Measurements from ENCODE around the gene SYNGR2. TPM values are rescaled to one million over a fixed set of nuclear protein-coding genes. Genes with fewer than 3 reads are reported as not detected.
A peak's percentile ranks its signal among the peaks of the same experiment; 100 is the strongest.

The SYNGR2 gene
- total and polyA plus RNA-seq, 8 donors: 39.0 to 227 (median 48.6) TPM

- intact Hi-C loops (cut with DNase I): no loop called here
- DNase-seq: no peak
- no peak for TF ChIP-seq CTCF (IDR thresholded peaks at IDR 0.05)
These were observed 28.3 kb downstream of the SYNGR2 start for GRCh38 chr17:78196716-78197115.

GRCh38 chr17:78197147-78197832 lies 28.9 kb downstream of the SYNGR2 start:
- Histone ChIP-seq H3K27ac (no peak overlapping the region), H3K27me3 (no peaks in the 10 kb centered on the region), H3K4me3 (no peak overlapping the region), H3K4me1 (peaks cover 0 to 23% of the 10 kb centered on the region in 2 donors), H3K9me3 (no peaks in the 10 kb centered on the region), H3K36me3 (peaks cover 0 to 47% of the 10 kb centered on the region in 2 donors)
- TF ChIP-seq CTCF (IDR thresholded peaks at IDR 0.05): no peak
- intact Hi-C loops (cut with DNase I): no loop called here
- DNase-seq: no peak
- ATAC-seq: no peak

More at GRCh38 chr17:78196716-78197115, 28.3 kb downstream of the SYNGR2 start:
- no peak for ATAC-seq
- peaks cover 0 to 53% of the 10 kb centered on the region in 2 donors for H3K36me3 ChIP-seq
- H3K27me3 ChIP-seq: no peaks in the 10 kb centered on the region
- H3K9me3 ChIP-seq: no peaks in the 10 kb centered on the region
- H3K27ac ChIP-seq: no peak overlapping the region
- peaks cover 0 to 23% of the 10 kb centered on the region in 2 donors for H3K4me1 ChIP-seq
- H3K4me3 ChIP-seq: no peak overlapping the region

- Histone ChIP-seq H3K27ac (peak overlapping the region in 1 of 2 donors; percentile 23), H3K36me3 (peaks cover 0 to 44% of the 10 kb centered on the region in 2 donors), H3K4me3 (no peak overlapping the region), H3K4me1 (peaks cover 0 to 30% of the 10 kb centered on the region in 2 donors), H3K9me3 (no peaks in the 10 kb centered on the region), H3K27me3 (no peaks in the 10 kb centered on the region)
- DNase-seq (no peak), ATAC-seq (no peak)
- TF ChIP-seq CTCF (IDR thresholded peaks at IDR 0.05): no peak
- intact Hi-C loops (cut with DNase I): no loop called here
These were observed 32.1 kb downstream of the SYNGR2 start for GRCh38 chr17:78200451-78200850.

- intact Hi-C loops (cut with DNase I): no loop called here
- no peak for TF ChIP-seq CTCF (IDR thresholded peaks at IDR 0.05)
- Histone ChIP-seq H3K4me3 (no peak overlapping the region), H3K9me3 (no peaks in the 10 kb centered on the region), H3K27me3 (no peaks in the 10 kb centered on the region), H3K4me1 (peaks cover 0 to 37% of the 10 kb centered on the region in 2 donors), H3K36me3 (peaks cover 0 to 24% of the 10 kb centered on the region in 2 donors), H3K27ac (peak overlapping the region in 1 of 2 donors; percentile 41)
- DNase-seq (no peak), ATAC-seq (no peak)
These were observed 34.3 kb downstream of the SYNGR2 start for GRCh38 chr17:78202666-78203065.

GRCh38 chr17:78204387-78205123 lies 36.2 kb downstream of the SYNGR2 start:
- Histone ChIP-seq H3K36me3 (peaks cover 0 to 22% of the 10 kb centered on the region in 2 donors), H3K4me3 (no peak overlapping the region), H3K9me3 (no peaks in the 10 kb centered on the region), H3K4me1 (peaks cover 0 to 21% of the 10 kb centered on the region in 2 donors), H3K27ac (no peak overlapping the region), H3K27me3 (no peaks in the 10 kb centered on the region)
- no peak for TF ChIP-seq CTCF (IDR thresholded peaks at IDR 0.05)
- intact Hi-C loops (cut with DNase I): no loop called here
- DNase-seq (no peak), ATAC-seq (no peak)

All from left lung (tissue), 10 donors.